Loucy (cell line): ENCODE measurements around the gene ANXA4.

ENCODE experiments used
- H2AFZ ChIP-seq: fragments of 200-600 bp; sonication (generic); 2 replicates; pipeline ENCODE4 v1.6.0; 2016; ENCODE audit warnings: antibody characterized with exemption, mild to moderate bottlenecking, low read length, moderate library complexity
- H3F3A ChIP-seq: fragments of 200-600 bp; 2 replicates; pipeline ENCODE4 v1.6.0; 2016; ENCODE audit warnings: antibody characterized with exemption, low read depth, mild to moderate bottlenecking
- H3K27me3 ChIP-seq: fragments of 200-600 bp; sonication (generic); 2 replicates; pipeline ENCODE4 v1.6.1; 2014; ENCODE audit warnings: low read length, mild to moderate bottlenecking; ENCODE audit not compliant: insufficient read depth, poor library complexity, severe bottlenecking
- H3K36me3 ChIP-seq: fragments of 200-600 bp; sonication (generic); 2 replicates; pipeline ENCODE4 v1.6.1; 2016; ENCODE audit warnings: low read length; ENCODE audit not compliant: insufficient read depth
- H3K4me1 ChIP-seq: fragments of 200-600 bp; sonication (generic); 2 replicates; pipeline ENCODE4 v1.5.1; 2014; ENCODE audit warnings: low read length, mild to moderate bottlenecking; ENCODE audit not compliant: insufficient read depth, poor library complexity, severe bottlenecking
- H3K4me2 ChIP-seq: fragments of 200-600 bp; sonication (generic); 2 replicates; pipeline ENCODE4 v1.6.0; 2014; ENCODE audit warnings: antibody characterized with exemption, low read length, low read depth, mild to moderate bottlenecking; ENCODE audit not compliant: poor library complexity, severe bottlenecking
- H3K4me3 ChIP-seq: fragments of 200-600 bp; sonication (generic); 2 replicates; pipeline ENCODE4 v1.5.1; 2014; ENCODE audit warnings: low read length, mild to moderate bottlenecking, mixed read lengths; ENCODE audit not compliant: poor library complexity, severe bottlenecking
- H3K79me2 ChIP-seq: fragments of 200-600 bp; sonication (generic); 2 replicates; pipeline ENCODE4 v1.6.1; 2014; ENCODE audit warnings: low read length; ENCODE audit not compliant: insufficient read depth
- H3K9ac ChIP-seq: fragments of 200-600 bp; sonication (generic); 2 replicates; pipeline ENCODE4 v1.6.0; 2014; ENCODE audit warnings: mild to moderate bottlenecking, low read depth, low read length, moderate library complexity; ENCODE audit not compliant: poor library complexity, severe bottlenecking
- H3K9me2 ChIP-seq: fragments of 200-600 bp; sonication (generic); replicated peaks from 2 replicates; pipeline ENCODE4 v1.6.1; 2016; ENCODE audit warnings: low read depth, low read length, mixed read lengths
- H3K9me3 ChIP-seq: fragments of 200-600 bp; sonication (generic); 2 replicates; pipeline ENCODE4 v1.6.1; 2014; ENCODE audit warnings: mild to moderate bottlenecking, antibody characterized with exemption, low read length, low read depth; ENCODE audit not compliant: insufficient read depth
- H4K20me1 ChIP-seq: fragments of 200-600 bp; sonication (generic); 2 replicates; pipeline ENCODE4 v1.6.0; 2014; ENCODE audit warnings: antibody characterized with exemption, low read length, mild to moderate bottlenecking; ENCODE audit not compliant: insufficient read depth, poor library complexity, severe bottlenecking
- EZH2phosphoT487 ChIP-seq: fragments of 200-600 bp; IDR thresholded peaks from 2 replicates; pipeline ENCODE4 v1.6.1; 2018; ENCODE audit warnings: antibody characterized with exemption, mild to moderate bottlenecking, moderate library complexity, borderline replicate concordance
- TF ChIP-seq, protein P1 (sequence below): fragments of 200-600 bp; sonication (generic); conservative IDR thresholded peaks from 2 replicates; pipeline ENCODE4 v1.5.1; 2014; ENCODE audit warnings: mild to moderate bottlenecking, antibody characterized with exemption, low read length

Gene ANXA4

DNA sequence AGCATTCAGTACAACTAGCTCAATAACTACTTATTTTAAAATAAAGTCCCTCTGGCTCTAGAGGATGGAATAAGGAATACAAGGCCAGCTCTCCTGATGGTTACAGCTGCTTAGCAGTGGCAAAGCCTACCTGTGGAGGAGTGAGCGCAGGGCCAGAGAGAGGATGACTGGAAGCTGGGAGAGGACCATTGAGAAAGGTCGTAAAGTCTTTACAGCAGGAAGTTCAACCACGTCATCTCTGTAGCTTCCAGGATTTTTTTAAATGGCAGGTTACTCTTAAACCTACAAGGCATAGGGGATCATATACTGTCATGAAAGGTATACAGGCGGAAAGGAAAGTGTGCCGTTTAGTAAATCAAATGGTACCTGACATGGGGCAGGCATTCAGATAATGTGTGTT is 26.3 kb downstream of the ANXA4 start:
- Histone ChIP-seq H3F3A (0 out of 2 replicates have a peak, but pooled peaks cover 2% of the 10 kb centered on the region), H3K9me3 (no peaks in the 10 kb centered on the region), H3K79me2 (no peaks in the 10 kb centered on the region), H3K4me2 (no peak overlapping the region), H3K9ac (no peak overlapping the region), H3K36me3 (no peaks in the 10 kb centered on the region), H3K4me1 (peaks cover 18% of the 10 kb centered on the region), H3K9me2 (no peaks in the 10 kb centered on the region), H4K20me1 (no peaks in the 10 kb centered on the region), H3K4me3 (no peak overlapping the region), H2AFZ (no peak overlapping the region), H3K27me3 (peaks cover 19% of the 10 kb centered on the region)
- TF ChIP-seq, protein P1, sequence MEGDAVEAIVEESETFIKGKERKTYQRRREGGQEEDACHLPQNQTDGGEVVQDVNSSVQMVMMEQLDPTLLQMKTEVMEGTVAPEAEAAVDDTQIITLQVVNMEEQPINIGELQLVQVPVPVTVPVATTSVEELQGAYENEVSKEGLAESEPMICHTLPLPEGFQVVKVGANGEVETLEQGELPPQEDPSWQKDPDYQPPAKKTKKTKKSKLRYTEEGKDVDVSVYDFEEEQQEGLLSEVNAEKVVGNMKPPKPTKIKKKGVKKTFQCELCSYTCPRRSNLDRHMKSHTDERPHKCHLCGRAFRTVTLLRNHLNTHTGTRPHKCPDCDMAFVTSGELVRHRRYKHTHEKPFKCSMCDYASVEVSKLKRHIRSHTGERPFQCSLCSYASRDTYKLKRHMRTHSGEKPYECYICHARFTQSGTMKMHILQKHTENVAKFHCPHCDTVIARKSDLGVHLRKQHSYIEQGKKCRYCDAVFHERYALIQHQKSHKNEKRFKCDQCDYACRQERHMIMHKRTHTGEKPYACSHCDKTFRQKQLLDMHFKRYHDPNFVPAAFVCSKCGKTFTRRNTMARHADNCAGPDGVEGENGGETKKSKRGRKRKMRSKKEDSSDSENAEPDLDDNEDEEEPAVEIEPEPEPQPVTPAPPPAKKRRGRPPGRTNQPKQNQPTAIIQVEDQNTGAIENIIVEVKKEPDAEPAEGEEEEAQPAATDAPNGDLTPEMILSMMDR: no peak
- no peak for TF ChIP-seq EZH2phosphoT487

DNA sequence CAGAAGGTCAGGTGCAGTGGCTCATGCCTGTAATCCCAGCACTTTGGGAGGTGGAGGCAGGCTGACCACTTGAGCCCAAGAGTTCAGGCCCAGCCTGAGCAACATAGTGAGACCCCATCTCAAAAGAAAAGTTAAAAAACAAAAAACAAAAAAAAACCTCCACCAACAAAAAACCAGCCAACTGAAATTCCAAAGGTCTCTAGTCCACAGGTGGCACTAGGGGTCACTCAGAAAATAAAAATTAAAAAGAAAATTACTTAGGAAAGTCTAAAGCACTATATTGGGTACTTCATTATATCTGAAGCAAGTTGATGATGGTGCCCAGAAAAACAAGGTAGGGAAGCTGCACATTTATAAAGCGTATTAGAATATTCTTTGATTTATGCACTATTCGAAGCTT is 26.9 kb downstream of the ANXA4 start:
- Histone ChIP-seq H3K4me1 (peaks cover 18% of the 10 kb centered on the region), H2AFZ (no peak overlapping the region), H3K9me2 (no peaks in the 10 kb centered on the region), H3K4me3 (no peak overlapping the region), H3F3A (0 out of 2 replicates have a peak, but pooled peaks cover 2% of the 10 kb centered on the region), H4K20me1 (no peaks in the 10 kb centered on the region), H3K36me3 (no peaks in the 10 kb centered on the region), H3K9me3 (no peaks in the 10 kb centered on the region), H3K9ac (no peak overlapping the region), H3K4me2 (no peak overlapping the region), H3K27me3 (peaks cover 21% of the 10 kb centered on the region), H3K79me2 (no peaks in the 10 kb centered on the region)
- TF ChIP-seq EZH2phosphoT487: no peak
- TF ChIP-seq, protein P1: no peak

DNA sequence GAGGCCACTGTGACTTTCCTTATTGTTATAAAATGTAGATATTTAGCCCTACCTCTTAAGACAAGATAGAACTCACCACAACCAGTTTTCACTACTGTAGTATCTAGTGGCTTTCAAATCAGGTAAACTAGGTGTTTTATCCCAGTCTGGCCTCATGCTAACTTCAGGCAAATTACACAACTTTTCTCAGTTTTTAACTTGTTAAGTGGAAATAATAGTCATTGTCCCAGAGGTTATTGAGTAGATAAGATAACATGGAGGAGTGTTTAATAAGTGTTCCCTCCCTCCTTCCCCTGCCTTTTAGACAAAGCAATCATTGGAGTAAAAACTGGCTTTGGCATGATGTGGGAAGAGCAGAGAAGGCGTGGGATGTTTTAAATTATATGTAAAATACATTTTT is 27.3 kb downstream of the ANXA4 start:
- Histone ChIP-seq H2AFZ (no peak overlapping the region), H3K4me3 (no peak overlapping the region), H3F3A (0 out of 2 replicates have a peak, but pooled peaks cover 2% of the 10 kb centered on the region), H4K20me1 (no peaks in the 10 kb centered on the region), H3K4me2 (no peak overlapping the region), H3K79me2 (no peaks in the 10 kb centered on the region), H3K36me3 (no peaks in the 10 kb centered on the region), H3K9me2 (no peaks in the 10 kb centered on the region), H3K9me3 (no peaks in the 10 kb centered on the region), H3K27me3 (peaks cover 21% of the 10 kb centered on the region), H3K9ac (no peak overlapping the region), H3K4me1 (peaks cover 18% of the 10 kb centered on the region)
- no peak for TF ChIP-seq EZH2phosphoT487
- TF ChIP-seq, protein P1: no peak
